HepG2 (cell line): ENCODE results near the gene ARMC10. TPM values are rescaled to one million over a fixed set of nuclear protein-coding genes. Genes with fewer than 3 reads are reported as not detected.

Source experiments
- CBX1 ChIP-seq: IDR thresholded peaks from one replicate; pipeline ENCODE4 v1.6.1; 2016; ENCODE audit warnings: antibody characterized with exemption, low read depth
- HES4 ChIP-seq: sonication (generic); formaldehyde crosslinking; IDR thresholded peaks from 2 replicates; pipeline ENCODE4 v1.9.0; 2021; ENCODE audit warnings: mild to moderate bottlenecking, missing genetic modification reagents, borderline replicate concordance
- HOXD1 ChIP-seq: sonication (generic); formaldehyde crosslinking; IDR thresholded peaks from 2 replicates; pipeline ENCODE4 v1.5.0; 2020; ENCODE audit warnings: missing genetic modification reagents
- KLF15 ChIP-seq: sonication (generic); formaldehyde crosslinking; IDR thresholded peaks from 2 replicates; pipeline ENCODE4 v1.8.1; 2023; ENCODE audit warnings: borderline replicate concordance, mild to moderate bottlenecking, inconsistent platforms, missing genetic modification reagents, mixed read lengths
- MAZ ChIP-seq, 2 experiments: sonication (generic) in 1 of 2; formaldehyde crosslinking in 1 of 2; IDR thresholded peaks; 2 replicates each; pipeline versions ENCODE4 v1.5.0 to v1.6.1; 2012 to 2020; ENCODE audit warnings: low read depth in 2 of 2, mild to moderate bottlenecking in 2 of 2, borderline replicate concordance in 1 of 2, improper control_type of control experiment in 1 of 2, low read length in 1 of 2, missing genetic modification reagents in 1 of 2, moderate library complexity in 1 of 2
- NR2F1 ChIP-seq, 2 experiments: fragments of 450-650 bp in 1 of 2; formaldehyde crosslinking in 1 of 2; IDR thresholded peaks; 2 replicates each; pipeline versions ENCODE4 v1.5.0 to v1.6.1; 2016 to 2020; ENCODE audit warnings: mild to moderate bottlenecking in 1 of 2, missing compliant biosample characterization in 1 of 2, missing genetic modification reagents in 1 of 2, moderate library complexity in 1 of 2
- SALL2 ChIP-seq: sonication (generic); formaldehyde crosslinking; IDR thresholded peaks from 2 replicates; pipeline ENCODE4 v1.8.1; 2023; ENCODE audit warnings: mild to moderate bottlenecking, missing genetic modification reagents, inconsistent platforms
- SP1 ChIP-seq, 2 experiments: fragments of 450-650 bp in 1 of 2; sonication (generic) in 1 of 2; formaldehyde crosslinking in 1 of 2; IDR thresholded peaks; 2 replicates each; pipeline versions ENCODE4 v1.4.0 to v1.6.1; 2016 to 2020; ENCODE audit warnings: missing genetic modification reagents in 1 of 2
- SPEN ChIP-seq: sonication (generic); formaldehyde crosslinking; IDR thresholded peaks from 2 replicates; pipeline ENCODE4 v1.5.1; 2020; ENCODE audit warnings: low read depth, mild to moderate bottlenecking, missing genetic modification reagents
- SRSF1 ChIP-seq: fragments of 200-400 bp; formaldehyde crosslinking; optimal IDR thresholded peaks from 2 replicates; pipeline ENCODE3; 2017; ENCODE audit warnings: mild to moderate bottlenecking, low read depth, low read length, moderate library complexity
- ZNF572 ChIP-seq: sonication (generic); formaldehyde crosslinking; IDR thresholded peaks from 2 replicates; pipeline ENCODE4 v1.5.1; 2020; ENCODE audit warnings: mild to moderate bottlenecking, missing genetic modification reagents
- polyA plus RNA-seq, 8 experiments: library from polyadenylated mRNA; depleted of rRNA in 3 of 8; stranded (reverse) in 7 of 8; unstranded in 1 of 8; fragments of >200 nt; fragmentation: Illumina TruSeq in 4 of 8; extraction: Trizol in 4 of 8; gene quantifications; 2 replicates each; pipeline versions ENCODE4 v1.2.1 to v1.2.3, GENCODE V29; 2011 to 2016; ENCODE audit warnings: low read depth in 4 of 8, missing spikeins in 1 of 8, mixed read lengths in 1 of 8; ENCODE audit not compliant: insufficient read depth in 1 of 8
- total RNA-seq, 5 experiments: library from RNA; depleted of rRNA; stranded (reverse); fragments of >200 nt; fragmentation: Illumina TruSeq; extraction: Trizol; gene quantifications; 2 replicates each; pipeline ENCODE4 v1.2.3, GENCODE V29; 2016; ENCODE audit warnings: low read depth in 1 of 5
- TF ChIP-seq, protein P1 (sequence below): sonication (generic); formaldehyde crosslinking; IDR thresholded peaks from 2 replicates; pipeline ENCODE4 v1.8.0; 2022; ENCODE audit warnings: missing genetic modification reagents, mild to moderate bottlenecking, moderate library complexity, borderline replicate concordance
- TF ChIP-seq, protein P2 (sequence below): sonication (generic); formaldehyde crosslinking; IDR thresholded peaks from 2 replicates; pipeline ENCODE4 v1.8.1; 2023; ENCODE audit warnings: mild to moderate bottlenecking, missing genetic modification reagents, borderline replicate concordance
- TF ChIP-seq, protein P3 (sequence below): conservative IDR thresholded peaks from 2 replicates; pipeline ENCODE4 v1.6.1; 2018; ENCODE audit warnings: missing genetic modification reagents
- TF ChIP-seq, protein P4 (sequence below): sonication (generic); formaldehyde crosslinking; IDR thresholded peaks from 2 replicates; pipeline ENCODE4 v1.4.0; 2020; ENCODE audit warnings: missing genetic modification reagents
- TF ChIP-seq, protein P5 (sequence below): sonication (generic); formaldehyde crosslinking; conservative IDR thresholded peaks from 2 replicates; pipeline ENCODE4 v1.8.0; 2022; ENCODE audit warnings: mild to moderate bottlenecking, moderate library complexity, missing genetic modification reagents
- TF ChIP-seq, protein P6 (sequence below): sonication (generic); formaldehyde crosslinking; IDR thresholded peaks from 2 replicates; pipeline ENCODE4 v1.5.0; 2020; ENCODE audit warnings: missing genetic modification reagents

Gene ARMC10
- total and polyA plus RNA-seq, 2 of the 13 experiments (the other 11 are each of a cell fraction or from before 2014, with no cell fraction given): 11.3 to 23.7 TPM

DNA sequence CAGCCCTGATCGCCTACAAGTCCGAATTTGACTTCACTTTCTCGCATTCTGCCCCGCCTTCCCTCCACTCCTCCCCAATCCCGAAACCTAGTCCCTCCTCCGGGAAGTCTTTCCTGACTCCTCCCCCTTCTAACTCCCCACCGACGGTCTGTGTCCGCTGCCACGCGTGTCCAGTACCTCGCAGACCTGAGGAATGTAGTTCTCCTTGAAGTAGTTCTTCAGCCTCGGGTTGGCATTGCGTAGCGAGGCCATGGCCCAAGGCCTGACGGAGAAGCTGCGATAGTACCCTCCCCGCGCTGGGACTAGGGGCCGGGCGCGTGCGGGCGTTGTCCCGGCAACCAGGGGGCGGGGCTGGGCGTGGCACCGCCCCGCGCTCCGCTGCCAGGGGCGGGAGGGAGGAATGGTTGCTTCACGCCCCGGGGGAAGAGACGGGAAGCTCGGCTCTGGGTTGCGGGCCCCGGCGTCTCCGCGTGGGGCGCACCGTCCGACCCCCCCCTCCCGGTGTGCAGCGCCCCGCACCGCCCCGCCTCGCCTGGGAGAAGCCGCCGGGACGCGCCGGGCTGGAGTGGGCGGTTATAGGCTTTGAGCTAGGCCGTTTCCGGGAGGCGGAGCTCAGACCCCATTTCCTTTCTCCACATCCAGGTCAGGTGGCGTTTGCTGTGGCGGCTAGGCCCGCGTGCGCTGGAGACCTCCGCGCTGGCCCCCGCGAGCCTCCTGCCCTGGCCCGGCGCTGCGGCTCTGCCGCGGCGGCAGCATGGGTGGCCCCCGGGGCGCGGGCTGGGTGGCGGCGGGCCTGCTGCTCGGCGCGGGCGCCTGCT is at the start of gene ARMC10, which contains the start of gene FBXL13 (continued):
- TF ChIP-seq, protein P1, sequence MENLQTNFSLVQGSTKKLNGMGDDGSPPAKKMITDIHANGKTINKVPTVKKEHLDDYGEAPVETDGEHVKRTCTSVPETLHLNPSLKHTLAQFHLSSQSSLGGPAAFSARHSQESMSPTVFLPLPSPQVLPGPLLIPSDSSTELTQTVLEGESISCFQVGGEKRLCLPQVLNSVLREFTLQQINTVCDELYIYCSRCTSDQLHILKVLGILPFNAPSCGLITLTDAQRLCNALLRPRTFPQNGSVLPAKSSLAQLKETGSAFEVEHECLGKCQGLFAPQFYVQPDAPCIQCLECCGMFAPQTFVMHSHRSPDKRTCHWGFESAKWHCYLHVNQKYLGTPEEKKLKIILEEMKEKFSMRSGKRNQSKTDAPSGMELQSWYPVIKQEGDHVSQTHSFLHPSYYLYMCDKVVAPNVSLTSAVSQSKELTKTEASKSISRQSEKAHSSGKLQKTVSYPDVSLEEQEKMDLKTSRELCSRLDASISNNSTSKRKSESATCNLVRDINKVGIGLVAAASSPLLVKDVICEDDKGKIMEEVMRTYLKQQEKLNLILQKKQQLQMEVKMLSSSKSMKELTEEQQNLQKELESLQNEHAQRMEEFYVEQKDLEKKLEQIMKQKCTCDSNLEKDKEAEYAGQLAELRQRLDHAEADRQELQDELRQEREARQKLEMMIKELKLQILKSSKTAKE (CRISPR knock-in tag): peak; percentile 67; the same call in 1 of the 2 replicates
- TF ChIP-seq, protein P2, sequence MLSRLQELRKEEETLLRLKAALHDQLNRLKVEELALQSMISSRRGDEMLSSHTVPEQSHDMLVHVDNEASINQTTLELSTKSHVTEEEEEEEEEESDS (CRISPR knock-in tag): no peak
- TF ChIP-seq CBX1: peak; percentile 22
- TF ChIP-seq, protein P3, sequence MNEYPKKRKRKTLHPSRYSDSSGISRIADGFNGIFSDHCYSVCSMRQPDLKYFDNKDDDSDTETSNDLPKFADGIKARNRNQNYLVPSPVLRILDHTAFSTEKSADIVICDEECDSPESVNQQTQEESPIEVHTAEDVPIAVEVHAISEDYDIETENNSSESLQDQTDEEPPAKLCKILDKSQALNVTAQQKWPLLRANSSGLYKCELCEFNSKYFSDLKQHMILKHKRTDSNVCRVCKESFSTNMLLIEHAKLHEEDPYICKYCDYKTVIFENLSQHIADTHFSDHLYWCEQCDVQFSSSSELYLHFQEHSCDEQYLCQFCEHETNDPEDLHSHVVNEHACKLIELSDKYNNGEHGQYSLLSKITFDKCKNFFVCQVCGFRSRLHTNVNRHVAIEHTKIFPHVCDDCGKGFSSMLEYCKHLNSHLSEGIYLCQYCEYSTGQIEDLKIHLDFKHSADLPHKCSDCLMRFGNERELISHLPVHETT (CRISPR knock-in tag): peak; percentile 98
- no peak for TF ChIP-seq HES4 (CRISPR knock-in tag)
- 0 out of 2 replicates have a peak, but pooled peaks have one; percentile 24 for TF ChIP-seq SPEN (CRISPR knock-in tag)
- TF ChIP-seq, protein P4, sequence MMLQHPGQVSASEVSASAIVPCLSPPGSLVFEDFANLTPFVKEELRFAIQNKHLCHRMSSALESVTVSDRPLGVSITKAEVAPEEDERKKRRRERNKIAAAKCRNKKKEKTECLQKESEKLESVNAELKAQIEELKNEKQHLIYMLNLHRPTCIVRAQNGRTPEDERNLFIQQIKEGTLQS (CRISPR knock-in tag): no peak
- TF ChIP-seq SRSF1: no peak
- TF ChIP-seq MAZ (IDR thresholded peaks at IDR 0.05; ENCODE audit: borderline replicate concordance, low read depth, low read length): peak; percentile 92
- TF ChIP-seq MAZ (CRISPR knock-in tag; IDR thresholded peaks at IDR 0.05; ENCODE audit: low read depth): peak; percentile 70; the same call in 1 of the 2 replicates
- TF ChIP-seq, protein P5, sequence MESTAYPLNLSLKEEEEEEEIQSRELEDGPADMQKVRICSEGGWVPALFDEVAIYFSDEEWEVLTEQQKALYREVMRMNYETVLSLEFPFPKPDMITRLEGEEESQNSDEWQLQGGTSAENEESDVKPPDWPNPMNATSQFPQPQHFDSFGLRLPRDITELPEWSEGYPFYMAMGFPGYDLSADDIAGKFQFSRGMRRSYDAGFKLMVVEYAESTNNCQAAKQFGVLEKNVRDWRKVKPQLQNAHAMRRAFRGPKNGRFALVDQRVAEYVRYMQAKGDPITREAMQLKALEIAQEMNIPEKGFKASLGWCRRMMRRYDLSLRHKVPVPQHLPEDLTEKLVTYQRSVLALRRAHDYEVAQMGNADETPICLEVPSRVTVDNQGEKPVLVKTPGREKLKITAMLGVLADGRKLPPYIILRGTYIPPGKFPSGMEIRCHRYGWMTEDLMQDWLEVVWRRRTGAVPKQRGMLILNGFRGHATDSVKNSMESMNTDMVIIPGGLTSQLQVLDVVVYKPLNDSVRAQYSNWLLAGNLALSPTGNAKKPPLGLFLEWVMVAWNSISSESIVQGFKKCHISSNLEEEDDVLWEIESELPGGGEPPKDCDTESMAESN (CRISPR knock-in tag): peak; percentile 63; the same call in 1 of the 2 replicates
- TF ChIP-seq ZNF572 (CRISPR knock-in tag): 0 out of 2 replicates have a peak, but pooled peaks have one; percentile 53
- TF ChIP-seq NR2F1 (CRISPR knock-in tag; IDR thresholded peaks at IDR 0.05): 0 out of 4 replicates have a peak, but pooled peaks of 1 of the 2 experiments have one; percentile 4
- TF ChIP-seq SALL2: peak; percentile 77; the same call in 1 of the 2 replicates
- TF ChIP-seq, protein P6, sequence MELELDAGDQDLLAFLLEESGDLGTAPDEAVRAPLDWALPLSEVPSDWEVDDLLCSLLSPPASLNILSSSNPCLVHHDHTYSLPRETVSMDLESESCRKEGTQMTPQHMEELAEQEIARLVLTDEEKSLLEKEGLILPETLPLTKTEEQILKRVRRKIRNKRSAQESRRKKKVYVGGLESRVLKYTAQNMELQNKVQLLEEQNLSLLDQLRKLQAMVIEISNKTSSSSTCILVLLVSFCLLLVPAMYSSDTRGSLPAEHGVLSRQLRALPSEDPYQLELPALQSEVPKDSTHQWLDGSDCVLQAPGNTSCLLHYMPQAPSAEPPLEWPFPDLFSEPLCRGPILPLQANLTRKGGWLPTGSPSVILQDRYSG: peak; percentile 43; the same call in 1 of the 2 replicates
- 0 out of 2 replicates have a peak, but pooled peaks have one; percentile 28 for TF ChIP-seq HOXD1 (CRISPR knock-in tag)
- no peak for TF ChIP-seq SP1 (IDR thresholded peaks at IDR 0.05)
- TF ChIP-seq SP1 (CRISPR knock-in tag; IDR thresholded peaks at IDR 0.05): peak; percentile 94
- TF ChIP-seq KLF15: peak; percentile 34; the same call in 1 of the 2 replicates
